Activated CD4-positive, alpha-beta memory T cell treated with anti-CD3 and anti-CD28 coated beads for 36 hours (primary cell): ENCODE data around the gene CLEC17A. TPM values are rescaled to one million over a fixed set of nuclear protein-coding genes. Genes with fewer than 3 reads are reported as not detected.
"Not testable (repeated sequence)": the region's sequence is repeated elsewhere in the genome, so short reads cannot be mapped to it uniquely, and the experiment has no call there.

Experiments
- CTCF ChIA-PET: fragments of 350-600 bp; sonication (Branson Sonifier 250); formaldehyde crosslinking; loops from one replicate; lab custom pipeline; 2021; ENCODE audit warnings: antibody characterized with exemption, inconsistent platforms; lab: Charles Lee
- POLR2A ChIA-PET: fragments of 350-600 bp; sonication (Branson Sonifier 250); formaldehyde crosslinking; loops from one replicate; lab custom pipeline; 2021; ENCODE audit warnings: antibody characterized with exemption; lab: Charles Lee
- DNase-seq: peaks from one replicate; pipeline ENCODE4 v3.0.0-alpha.2; 2020
- H3K27ac Mint-ChIP-seq: one replicate; pipeline ENCODE4 v1.8.0; 2021; ENCODE audit warnings: mixed read lengths
- H3K27me3 Mint-ChIP-seq: one replicate; pipeline ENCODE4 v1.8.0; 2021; ENCODE audit warnings: mixed read lengths
- H3K36me3 Mint-ChIP-seq: one replicate; pipeline ENCODE4 v1.8.0; 2021; ENCODE audit warnings: mixed read lengths
- H3K4me1 Mint-ChIP-seq: one replicate; pipeline ENCODE4 v1.8.0; 2021; ENCODE audit warnings: low read depth, mixed read lengths
- H3K4me3 Mint-ChIP-seq: one replicate; pipeline ENCODE4 v1.8.0; 2021; ENCODE audit warnings: mild to moderate bottlenecking, mixed read lengths
- H3K9me3 Mint-ChIP-seq: one replicate; pipeline ENCODE4 v1.8.0; 2021; ENCODE audit warnings: mixed read lengths
- intact Hi-C: fragments of 100-400 bp; cut with micrococcal nuclease; formaldehyde crosslinking; loops from one replicate; pipeline ENCODE4 v1.15.1; 2023
- total RNA-seq, 2 experiments: library from RNA; stranded (reverse); gene quantifications; one replicate each; pipeline ENCODE4 v1.2.3, GENCODE V29; 2021

Gene CLEC17A, protein sequence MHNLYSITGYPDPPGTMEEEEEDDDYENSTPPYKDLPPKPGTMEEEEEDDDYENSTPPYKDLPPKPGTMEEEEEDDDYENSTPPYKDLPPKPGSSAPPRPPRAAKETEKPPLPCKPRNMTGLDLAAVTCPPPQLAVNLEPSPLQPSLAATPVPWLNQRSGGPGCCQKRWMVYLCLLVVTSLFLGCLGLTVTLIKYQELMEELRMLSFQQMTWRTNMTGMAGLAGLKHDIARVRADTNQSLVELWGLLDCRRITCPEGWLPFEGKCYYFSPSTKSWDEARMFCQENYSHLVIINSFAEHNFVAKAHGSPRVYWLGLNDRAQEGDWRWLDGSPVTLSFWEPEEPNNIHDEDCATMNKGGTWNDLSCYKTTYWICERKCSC
- under 1 TPM; 0.33 to 0.85 TPM for total RNA-seq

DNA sequence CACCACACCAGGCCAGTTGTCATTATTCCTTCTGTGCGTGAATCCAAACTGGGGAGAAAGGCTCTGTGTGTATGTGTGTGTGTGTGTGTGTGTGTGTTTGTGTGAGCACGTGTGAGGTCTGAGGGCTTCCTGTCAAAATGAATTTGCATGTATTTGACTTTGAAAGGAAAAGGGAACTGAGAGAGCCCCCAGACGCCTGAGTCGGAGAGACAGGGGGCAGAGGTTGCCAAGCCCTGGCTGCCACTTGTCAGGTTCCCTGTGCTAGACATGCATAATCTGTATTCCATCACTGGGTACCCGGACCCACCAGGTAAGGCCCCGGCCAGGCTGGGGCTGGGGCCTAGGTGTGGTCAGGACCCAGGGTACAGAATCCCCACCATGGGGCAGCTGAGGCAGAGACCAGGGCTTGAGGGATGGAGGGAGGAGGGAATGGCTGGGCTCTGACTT lies at the start of gene CLEC17A:
CLEC17A (plus strand) TSS at position 191 of the 447 bp plus-strand sequence; CDS start at position 268, 77 bp downstream.
- DNase-seq: no peak
- Mint-ChIP-seq H3K27me3 (no peaks in the 10 kb centered on the region), H3K4me1 (peaks cover 41% of the 10 kb centered on the region), H3K9me3 (no peaks in the 10 kb centered on the region), H3K4me3 (no peak within 1 kb of the TSS), H3K36me3 (no peaks in the 10 kb centered on the region), H3K27ac (no peak within 1 kb of the TSS)
- ChIA-PET CTCF (interaction anchor here (1.8 kb wide), 1 partner anchor 103 kb away, joined by 6 read pairs; no protein-coding TSS in a partner anchor), POLR2A (no interaction called here)
- intact Hi-C loops: no loop called here

DNA sequence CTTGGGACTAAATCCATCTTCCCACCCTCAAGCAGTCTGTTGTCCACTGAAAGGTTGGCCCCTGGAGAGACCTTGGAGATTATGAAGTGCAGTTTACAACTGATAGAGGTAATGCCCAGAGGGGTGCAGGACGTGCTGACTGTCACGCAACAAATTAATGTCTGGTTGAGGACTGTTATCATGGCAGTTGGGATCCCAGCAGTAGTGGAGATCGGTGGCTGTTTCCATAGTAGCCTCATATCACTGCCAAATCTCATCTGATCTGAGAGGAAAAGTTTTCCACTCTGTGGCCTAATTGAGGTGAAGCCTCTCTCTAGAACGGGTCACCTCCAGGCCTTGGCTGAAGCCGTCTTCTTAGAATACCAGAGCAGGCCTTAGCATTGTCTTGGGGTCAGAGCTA lies 49.4 kb upstream of the CLEC17A start:
- H3K9me3 Mint-ChIP-seq: no peaks in the 10 kb centered on the region
- no peaks in the 10 kb centered on the region for H3K27me3 Mint-ChIP-seq
- ChIA-PET CTCF (interaction anchor here (1.0 kb wide), 1 partner anchor 38 kb away, joined by 3 read pairs; the partner anchor contains the start of gene NDUFB7), POLR2A (no interaction called here)
- no peak for DNase-seq
- H3K36me3 Mint-ChIP-seq: peaks cover 7% of the 10 kb centered on the region
- intact Hi-C loops: no loop called here
- H3K4me1 Mint-ChIP-seq: peaks cover 39% of the 10 kb centered on the region
- no peak overlapping the region for H3K27ac Mint-ChIP-seq
- H3K4me3 Mint-ChIP-seq: no peak overlapping the region

DNA sequence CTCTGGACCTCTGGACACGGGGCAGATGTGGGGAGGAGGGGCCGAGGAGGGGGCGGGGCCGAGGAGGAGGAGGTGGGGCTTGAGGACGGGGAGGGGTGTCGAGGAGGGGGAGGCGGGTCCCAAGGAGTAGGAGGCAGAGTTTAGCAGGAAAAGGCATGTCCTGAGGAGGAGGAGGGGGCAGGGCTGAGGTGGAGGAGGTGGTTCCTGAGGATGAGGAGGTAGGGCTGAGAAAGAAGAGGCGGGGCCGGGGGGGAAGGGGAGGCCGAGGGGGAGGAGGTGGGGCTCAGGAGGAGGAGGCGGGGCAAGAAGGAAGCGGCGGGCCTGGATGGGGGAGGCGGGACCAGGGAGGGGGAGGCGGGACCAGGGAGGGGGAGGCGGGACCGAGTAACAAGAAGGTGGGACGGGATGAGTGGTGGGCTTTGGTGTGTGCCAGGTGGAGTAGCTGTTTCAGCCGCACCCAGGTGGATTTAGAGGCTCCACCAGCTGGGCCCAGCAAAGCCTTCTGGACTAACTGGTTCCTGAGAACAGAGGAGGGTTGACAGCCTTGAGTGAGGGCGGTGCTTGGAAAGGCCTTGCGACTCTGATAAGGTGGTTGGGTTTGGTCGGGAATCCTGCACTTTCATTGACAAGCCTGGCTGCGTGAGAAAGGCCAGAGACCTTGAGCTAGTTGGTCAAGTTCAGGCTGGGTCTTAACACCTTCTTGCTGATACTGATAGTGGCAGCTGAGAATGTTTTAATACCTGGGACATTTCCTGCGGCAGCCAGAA lies 45.8 kb upstream of the CLEC17A start:
- DNase-seq: peak; percentile 72
- Mint-ChIP-seq H3K4me3 (no peak overlapping the region), H3K27me3 (no peaks in the 10 kb centered on the region), H3K36me3 (peaks cover 5% of the 10 kb centered on the region), H3K4me1 (peaks cover 33% of the 10 kb centered on the region), H3K9me3 (no peaks in the 10 kb centered on the region), H3K27ac (no peak overlapping the region)
- intact Hi-C loops: no loop called here
- ChIA-PET POLR2A (interaction anchor here (0.7 kb wide), 1 partner anchor 19 kb away, joined by 4 read pairs; no protein-coding TSS in a partner anchor), CTCF (interaction anchor here (1.2 to 2.6 kb wide), 3 partner anchors 20 to 37 kb away, joined by 3 to 6 read pairs (median 3); no protein-coding TSS in a partner anchor)

DNA sequence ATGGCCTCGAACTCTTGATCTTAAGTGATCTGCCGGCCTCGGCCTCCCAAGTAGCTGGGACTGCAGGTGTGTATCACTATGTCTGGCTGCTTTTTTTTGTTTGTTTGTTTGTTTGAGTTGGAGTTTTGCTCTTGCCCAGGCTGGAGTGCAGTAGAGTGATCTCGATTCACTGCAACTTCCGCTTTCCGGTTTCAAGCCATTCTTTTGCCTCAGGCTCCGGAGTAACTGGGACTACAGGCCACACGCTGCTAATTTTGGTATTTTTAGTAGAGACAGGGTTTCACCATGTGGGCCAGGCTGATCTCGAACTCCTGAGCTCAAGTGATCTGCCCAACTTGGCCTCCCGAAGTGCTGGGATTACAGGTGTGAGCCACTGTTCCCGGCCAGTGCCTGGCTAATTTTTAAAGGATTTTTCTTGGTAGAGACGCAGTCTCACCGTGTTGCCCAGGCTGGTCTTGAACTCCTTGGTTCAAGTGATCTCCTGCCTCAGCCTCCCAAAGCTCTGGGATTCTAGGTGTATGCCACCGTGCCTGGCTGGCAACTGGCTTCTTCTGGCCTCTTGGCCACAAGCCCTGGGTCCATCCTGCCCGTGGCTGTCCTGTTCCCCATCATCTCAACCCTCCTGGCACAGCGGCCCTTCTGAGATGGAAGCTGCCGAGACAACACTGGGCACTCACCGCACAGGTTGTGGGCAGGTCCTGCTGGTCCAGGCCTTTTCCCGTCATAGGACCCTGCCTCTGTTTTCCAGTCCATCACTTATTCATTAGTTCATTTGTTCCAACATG lies 42.0 kb upstream of the CLEC17A start:
- no peak for DNase-seq
- POLR2A ChIA-PET: no interaction called here
- no peaks in the 10 kb centered on the region for H3K9me3 Mint-ChIP-seq
- H3K27ac Mint-ChIP-seq: no peak overlapping the region
- no peak overlapping the region for H3K4me3 Mint-ChIP-seq
- peaks cover 6% of the 10 kb centered on the region for H3K36me3 Mint-ChIP-seq
- H3K27me3 Mint-ChIP-seq: no peaks in the 10 kb centered on the region
- CTCF ChIA-PET: interaction anchor here (1.8 kb wide), 1 partner anchor 16 kb away, joined by 6 read pairs; no protein-coding TSS in a partner anchor
- peaks cover 30% of the 10 kb centered on the region for H3K4me1 Mint-ChIP-seq
- intact Hi-C loops: no loop called here

DNA sequence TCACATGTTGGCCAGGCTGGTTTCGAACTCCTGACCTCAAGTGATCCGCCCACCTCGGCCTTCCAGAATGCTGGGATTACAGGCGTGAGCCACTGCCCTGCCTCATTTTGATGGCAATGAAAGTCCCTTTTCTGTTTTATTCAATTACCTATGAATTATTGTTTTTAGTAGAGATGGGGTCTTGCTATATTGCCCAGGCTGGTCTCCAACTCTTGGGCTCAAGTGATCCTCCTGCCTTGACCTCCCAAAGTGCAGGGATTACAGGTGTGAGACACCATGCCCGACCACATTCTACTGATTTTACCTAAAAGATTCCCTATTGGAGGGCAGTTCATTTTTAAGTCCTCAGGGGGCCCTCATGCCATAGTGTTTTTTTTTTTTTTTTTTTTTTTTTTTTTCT lies 40.9 kb upstream of the CLEC17A start:
- H3K4me1 Mint-ChIP-seq: peaks cover 24% of the 10 kb centered on the region
- H3K27ac Mint-ChIP-seq, DNase-seq, H3K4me3 Mint-ChIP-seq, intact Hi-C loops, H3K36me3 Mint-ChIP-seq, H3K9me3 Mint-ChIP-seq, POLR2A ChIA-PET, H3K27me3 Mint-ChIP-seq: not testable (repeated sequence)
- CTCF ChIA-PET: interaction anchor here (1.8 kb wide), 1 partner anchor 15 kb away, joined by 6 read pairs; no protein-coding TSS in a partner anchor

DNA sequence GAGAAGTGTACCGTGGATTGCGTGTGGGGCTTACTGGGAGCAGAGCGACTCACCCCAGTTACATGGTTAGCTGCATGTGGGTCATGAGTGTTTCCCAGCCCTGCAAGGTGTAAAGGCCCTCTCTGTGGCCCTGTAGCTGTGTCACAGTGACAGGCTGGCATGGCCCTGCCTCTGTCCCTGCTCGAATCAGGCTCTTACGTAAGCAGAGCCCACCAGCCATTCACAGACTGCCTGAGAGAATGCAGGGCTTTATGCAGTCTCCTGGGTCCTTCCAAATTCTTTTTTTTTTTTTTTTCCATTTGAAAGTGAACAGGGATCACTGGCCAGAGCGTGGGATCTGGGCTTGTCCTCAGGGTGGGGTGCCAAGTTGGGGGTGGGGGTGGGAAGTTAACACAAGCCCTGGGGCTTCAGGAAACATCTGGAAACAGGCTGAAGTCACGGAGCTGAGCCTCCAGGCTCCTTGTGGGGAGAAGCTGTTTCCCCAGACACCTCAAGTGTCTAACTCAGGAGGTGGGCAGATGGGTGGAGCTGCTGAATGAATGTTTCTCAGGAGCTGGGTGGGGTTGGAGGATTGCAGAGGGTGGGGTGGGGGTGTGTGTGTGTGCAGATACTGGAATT lies 40.1 kb upstream of the CLEC17A start:
- H3K9me3 Mint-ChIP-seq: no peaks in the 10 kb centered on the region
- intact Hi-C loops: no loop called here
- POLR2A ChIA-PET: no interaction called here
- no peaks in the 10 kb centered on the region for H3K27me3 Mint-ChIP-seq
- no peak for DNase-seq
- H3K27ac Mint-ChIP-seq: no peak overlapping the region
- H3K4me3 Mint-ChIP-seq: no peak overlapping the region
- CTCF ChIA-PET: interaction anchor here (1.8 kb wide), 1 partner anchor 14 kb away, joined by 6 read pairs; no protein-coding TSS in a partner anchor
- peaks cover 6% of the 10 kb centered on the region for H3K36me3 Mint-ChIP-seq
- H3K4me1 Mint-ChIP-seq: peaks cover 21% of the 10 kb centered on the region

DNA sequence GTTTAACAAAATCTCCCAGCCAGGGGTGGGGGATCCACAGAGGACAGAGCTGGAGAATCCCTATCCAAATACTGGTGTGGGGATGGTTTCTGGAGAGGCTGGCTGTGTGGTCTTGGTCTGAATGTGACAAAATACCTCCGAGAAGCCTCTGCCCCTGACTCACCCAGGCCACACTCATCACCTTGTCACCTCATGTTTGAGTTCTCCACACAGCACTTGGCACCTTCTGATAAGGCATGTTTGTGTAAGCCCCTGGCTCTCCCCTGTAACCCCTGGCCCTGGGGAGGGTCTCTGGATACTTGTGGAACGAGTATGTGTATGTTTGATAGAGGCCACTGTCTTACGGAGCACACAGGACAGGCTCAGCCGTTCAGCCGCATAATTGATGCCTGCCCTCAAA lies 38.8 kb upstream of the CLEC17A start:
- H3K36me3 Mint-ChIP-seq: peaks cover 6% of the 10 kb centered on the region
- DNase-seq: no peak
- H3K4me3 Mint-ChIP-seq: no peak overlapping the region
- H3K4me1 Mint-ChIP-seq: peaks cover 21% of the 10 kb centered on the region
- H3K9me3 Mint-ChIP-seq: no peaks in the 10 kb centered on the region
- no peak overlapping the region for H3K27ac Mint-ChIP-seq
- ChIA-PET CTCF (interaction anchor here (4.5 kb wide), 1 partner anchor 12 kb away, joined by 21 read pairs; no protein-coding TSS in a partner anchor), POLR2A (no interaction called here)
- no peaks in the 10 kb centered on the region for H3K27me3 Mint-ChIP-seq
- intact Hi-C loops: no loop called here

DNA sequence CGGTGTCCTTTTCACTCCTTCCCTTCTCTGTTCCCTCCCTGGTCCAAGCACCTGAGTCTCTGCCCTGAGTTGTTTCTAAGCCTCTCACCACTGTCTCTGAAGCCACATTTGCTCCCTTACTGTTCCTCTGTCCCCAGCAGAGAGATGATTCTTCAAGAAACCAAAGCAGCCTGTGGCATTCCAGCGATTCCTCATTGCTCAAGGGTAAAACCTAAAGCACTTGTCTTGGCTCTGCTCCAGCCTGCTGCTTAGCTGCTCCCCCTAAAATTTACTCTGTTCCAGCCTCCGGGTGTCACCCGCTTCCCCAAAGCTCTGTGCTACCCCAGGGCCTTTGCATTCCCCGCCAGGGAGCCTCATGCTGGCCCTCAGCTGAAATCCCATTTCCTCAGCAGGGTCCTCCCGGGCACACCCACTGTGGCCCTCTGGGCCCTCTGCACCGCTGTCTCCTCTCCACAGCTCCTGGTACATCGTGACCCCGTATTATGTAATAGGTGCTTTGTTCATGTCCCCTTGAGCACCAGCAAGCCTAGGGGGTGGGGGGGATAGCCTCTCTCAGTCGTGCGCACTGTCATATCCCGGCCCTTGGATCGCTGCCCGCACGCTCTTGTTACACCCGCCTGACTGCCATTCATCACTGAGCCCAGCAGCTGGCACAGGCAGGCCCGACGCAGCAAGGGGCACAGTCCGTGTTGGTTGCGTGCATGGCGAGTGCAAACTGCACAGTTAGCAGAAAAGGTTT lies 37.7 kb upstream of the CLEC17A start:
- POLR2A ChIA-PET: interaction anchor here (0.7 kb wide), 1 partner anchor 97 kb away, joined by 3 read pairs; no protein-coding TSS in a partner anchor
- peaks cover 6% of the 10 kb centered on the region for H3K36me3 Mint-ChIP-seq
- peak overlapping the region; percentile 33 for H3K27ac Mint-ChIP-seq

DNA sequence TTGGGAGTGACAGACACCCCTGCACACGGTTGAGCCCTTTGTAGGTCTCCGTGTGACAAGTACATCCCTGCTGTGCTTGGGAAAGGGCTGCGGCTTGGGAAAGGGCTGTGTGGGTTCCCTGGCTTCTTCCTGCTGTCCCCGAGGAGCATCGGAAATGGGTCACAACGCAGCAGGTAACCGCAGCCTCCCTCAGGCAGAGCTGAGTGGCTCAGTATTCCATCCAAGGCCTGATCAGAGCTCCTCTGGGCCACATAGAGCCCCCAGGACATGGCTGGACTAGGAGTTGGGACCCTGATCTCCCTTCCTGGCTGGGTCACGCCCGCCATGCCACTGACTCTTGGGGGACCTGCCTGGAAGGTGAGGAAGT lies 37.2 kb upstream of the CLEC17A start:
- POLR2A ChIA-PET: interaction anchor here (0.7 kb wide), 1 partner anchor 96 kb away, joined by 3 read pairs; no protein-coding TSS in a partner anchor
- CTCF ChIA-PET: interaction anchor here (4.5 kb wide), 1 partner anchor 11 kb away, joined by 21 read pairs; no protein-coding TSS in a partner anchor

More for the DNA sequence above, 37.7 kb upstream of the CLEC17A start:
- Mint-ChIP-seq H3K9me3 (no peaks in the 10 kb centered on the region), H3K4me3 (no peak overlapping the region), H3K4me1 (peaks cover 17% of the 10 kb centered on the region), H3K27me3 (no peaks in the 10 kb centered on the region)
- intact Hi-C loops: no loop called here
- CTCF ChIA-PET: interaction anchor here (4.5 kb wide), 1 partner anchor 11 kb away, joined by 21 read pairs; no protein-coding TSS in a partner anchor
- DNase-seq: no peak

DNA sequence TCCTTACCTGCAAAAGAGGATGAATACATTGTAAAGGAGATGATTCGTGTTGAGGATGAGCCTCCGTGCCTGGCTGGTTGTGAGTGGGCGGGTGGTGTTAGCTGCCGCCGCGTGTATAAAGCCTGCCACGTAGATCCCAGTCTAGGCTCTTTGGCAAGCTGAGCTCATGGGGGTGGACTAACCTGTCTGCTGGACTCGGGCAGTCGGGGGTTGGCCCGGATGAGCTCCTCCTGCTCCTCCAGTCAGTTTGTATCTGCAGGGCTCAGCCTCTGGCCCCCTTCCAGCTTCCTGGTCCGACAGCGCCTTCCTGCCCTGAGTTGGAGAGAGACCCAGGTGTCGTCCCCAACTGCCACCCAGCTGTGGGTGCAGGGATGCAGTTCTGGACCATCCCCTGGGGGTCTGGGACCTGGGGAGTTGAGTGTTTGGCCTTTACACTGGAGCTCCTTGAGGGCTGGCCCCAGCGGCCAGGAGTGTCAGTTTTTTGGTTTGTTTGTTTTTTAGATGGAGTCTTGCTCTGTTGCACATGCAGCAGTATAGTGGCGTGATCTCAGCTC lies 32.6 kb upstream of the CLEC17A start:
- Mint-ChIP-seq H3K27ac (peak overlapping the region; percentile 61), H3K9me3 (no peaks in the 10 kb centered on the region), H3K4me1 (peaks cover 39% of the 10 kb centered on the region), H3K36me3 (no peaks in the 10 kb centered on the region), H3K4me3 (no peak overlapping the region), H3K27me3 (no peaks in the 10 kb centered on the region)
- DNase-seq: no peak
- CTCF ChIA-PET: interaction anchor here (0.7 to 1.4 kb wide), 4 partner anchors 21 to 136 kb away, joined by 3 to 4 read pairs (median 3); partner anchors contain the start of gene TECR
- intact Hi-C loops: loop anchor here (2.0 kb wide), 1 partner anchor 21 kb away; the partner anchor contains the start of gene TECR
- POLR2A ChIA-PET: no interaction called here

More for the DNA sequence above, 37.2 kb upstream of the CLEC17A start:
- Mint-ChIP-seq H3K9me3 (no peaks in the 10 kb centered on the region), H3K27me3 (no peaks in the 10 kb centered on the region), H3K4me1 (peaks cover 23% of the 10 kb centered on the region), H3K27ac (no peak overlapping the region), H3K36me3 (peaks cover 5% of the 10 kb centered on the region), H3K4me3 (no peak overlapping the region)
- DNase-seq: no peak
- intact Hi-C loops: no loop called here
